GM19025 (cell line): ENCODE measurements around the gene ITGAD.
"Not testable (repeated sequence)": the region's sequence is repeated elsewhere in the genome, so short reads cannot be mapped to it uniquely, and the experiment has no call there.

ENCODE experiments used
- ATAC-seq: cut with Tn5 transposase; IDR thresholded peaks from one replicate; pipeline ENCODE4 v1.9.1; 2021; ENCODE audit warnings: mild to moderate bottlenecking, low read depth, moderate library complexity; ENCODE audit not compliant: unreplicated experiment

Gene ITGAD

DNA sequence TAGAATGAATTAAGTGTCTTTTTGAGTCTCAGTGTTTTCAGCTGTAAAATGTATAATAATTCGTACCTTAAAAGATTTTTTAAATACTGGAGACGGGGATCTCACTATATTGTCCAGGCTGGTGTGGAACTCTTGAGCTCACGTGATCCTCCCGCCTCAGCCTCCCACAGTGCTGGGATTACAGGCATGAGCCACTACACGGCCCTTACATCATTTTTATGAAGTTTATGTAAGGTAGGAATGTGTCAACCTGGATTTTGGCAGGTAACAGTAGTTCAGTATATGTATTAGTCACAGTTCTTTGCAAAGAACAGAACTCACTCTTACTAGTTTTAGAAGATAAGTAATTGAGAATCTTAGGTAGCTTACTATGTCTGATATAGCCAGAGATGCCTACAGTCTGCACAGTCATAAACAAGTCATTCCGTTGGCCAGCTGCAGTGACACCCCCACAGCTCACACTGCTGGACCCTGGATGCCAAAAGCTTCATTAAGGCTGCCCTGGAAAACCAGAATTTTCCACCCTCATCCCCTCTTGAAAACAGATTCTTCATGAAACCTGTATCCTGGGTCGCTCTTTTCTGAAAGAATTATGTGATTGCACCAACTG is 35.6 kb downstream of the ITGAD start:
- ATAC-seq = no peak

- ATAC-seq = no peak
Measured at GRCh38 chr16:31429314-31429713, 36.2 kb downstream of the ITGAD start.

DNA sequence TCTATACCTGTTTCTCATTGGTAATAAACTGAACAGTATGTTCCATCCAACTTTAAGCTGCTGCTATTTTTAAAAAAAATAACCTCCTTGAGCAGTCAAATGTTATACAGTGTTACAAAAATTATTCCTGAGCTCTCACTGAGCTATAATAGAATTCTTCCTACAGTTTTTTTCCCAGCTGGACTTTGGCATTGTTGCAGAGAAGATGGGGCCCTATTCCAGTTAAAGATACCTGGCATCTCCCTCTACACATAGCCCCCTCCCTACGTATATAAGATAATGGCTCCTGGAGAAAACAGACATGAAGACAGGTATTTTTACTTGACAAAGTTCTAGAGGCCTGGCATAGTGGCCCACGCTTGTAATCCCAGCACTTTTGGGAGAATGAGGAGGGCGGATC is 36.7 kb downstream of the ITGAD start:
- no peak for ATAC-seq

DNA sequence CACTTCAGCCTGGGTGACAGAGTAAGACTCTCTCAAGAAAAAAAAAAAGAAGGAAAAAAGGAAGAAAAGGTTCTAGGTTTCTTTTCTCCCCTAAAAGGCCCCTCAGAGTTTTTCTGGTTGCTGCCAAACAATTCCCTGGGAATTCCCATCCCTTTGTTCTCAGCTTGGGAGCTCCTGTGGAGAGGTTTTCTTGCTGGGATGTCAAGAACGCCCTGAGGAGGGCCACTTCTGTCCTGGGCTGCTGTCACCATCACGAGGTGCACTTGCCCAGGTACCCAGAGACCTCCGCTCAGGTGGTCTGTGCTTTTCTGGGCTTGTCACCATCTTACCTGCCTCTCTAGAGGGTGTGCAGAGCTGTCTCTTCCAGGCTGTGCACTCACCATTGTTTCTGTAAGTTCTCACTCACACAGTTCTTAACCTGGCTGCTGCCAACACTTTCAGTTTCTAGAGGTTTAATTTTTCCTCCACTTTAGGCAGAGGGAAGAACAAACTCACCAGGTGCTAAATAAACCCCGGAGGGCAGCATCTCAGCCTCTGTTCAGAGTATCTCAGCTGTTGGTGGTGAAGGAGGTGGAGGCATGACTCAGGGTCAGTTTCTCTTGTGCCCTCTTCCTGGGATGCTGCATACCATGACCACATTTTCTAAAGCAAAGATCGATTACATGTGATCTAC is 37.4 kb downstream of the ITGAD start:
- no peak for ATAC-seq

- no peak for ATAC-seq
Measured at GRCh38 chr16:31435341-31436220, 42.4 kb downstream of the ITGAD start.

GRCh38 chr16:31436221-31437045 is 43.3 kb downstream of the ITGAD start:
- ATAC-seq = no peak

DNA sequence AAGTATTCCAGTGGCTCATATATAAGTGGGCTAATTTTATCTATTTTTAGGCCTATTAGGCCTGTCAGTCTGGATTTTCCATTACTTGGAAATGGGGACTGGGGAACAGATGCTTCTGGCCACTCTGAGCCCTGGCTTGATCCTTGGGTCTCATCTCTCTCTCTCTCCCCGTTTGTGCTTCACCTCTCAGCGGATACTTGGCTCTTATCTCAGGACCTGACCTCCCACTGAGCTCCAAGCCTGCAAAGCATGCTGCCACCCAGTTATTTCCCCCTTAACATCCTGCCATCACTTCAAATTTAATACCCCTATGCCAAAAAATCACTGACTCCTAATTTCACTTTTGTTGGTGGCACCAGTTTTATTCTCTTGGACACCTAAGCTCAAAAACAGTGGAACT is 45.3 kb downstream of the ITGAD start:
- ATAC-seq = no peak

GRCh38 chr16:31439023-31439422 is 45.9 kb downstream of the ITGAD start:
- not testable (repeated sequence) for ATAC-seq

GRCh38 chr16:31439519-31439918 is 46.4 kb downstream of the ITGAD start:
- ATAC-seq = no peak

GRCh38 chr16:31440516-31441184 is 47.5 kb downstream of the ITGAD start:
- ATAC-seq = no peak

DNA sequence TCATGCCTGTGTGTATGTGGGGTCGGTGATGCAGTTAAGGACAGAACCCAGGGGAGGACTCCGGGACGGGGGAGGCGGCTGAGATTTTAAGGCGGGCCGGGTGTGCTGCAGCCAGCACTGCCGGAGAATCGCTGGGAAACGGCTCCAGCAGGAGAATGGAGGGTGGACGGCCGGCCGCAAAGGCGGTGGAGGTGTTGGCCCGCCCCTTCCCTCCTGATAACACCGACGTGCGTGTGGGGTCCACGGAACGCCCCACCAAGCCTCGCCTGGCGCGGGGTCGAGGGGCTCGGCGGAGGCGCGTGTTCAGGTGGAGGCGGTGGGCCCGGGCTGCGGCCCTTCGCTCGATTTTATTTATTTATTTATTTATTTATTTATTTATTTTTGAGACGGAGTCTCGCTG is 48.8 kb downstream of the ITGAD start:
- no peak for ATAC-seq

- not testable (repeated sequence) for ATAC-seq
Measured at GRCh38 chr16:31445931-31446330, 52.8 kb downstream of the ITGAD start.

DNA sequence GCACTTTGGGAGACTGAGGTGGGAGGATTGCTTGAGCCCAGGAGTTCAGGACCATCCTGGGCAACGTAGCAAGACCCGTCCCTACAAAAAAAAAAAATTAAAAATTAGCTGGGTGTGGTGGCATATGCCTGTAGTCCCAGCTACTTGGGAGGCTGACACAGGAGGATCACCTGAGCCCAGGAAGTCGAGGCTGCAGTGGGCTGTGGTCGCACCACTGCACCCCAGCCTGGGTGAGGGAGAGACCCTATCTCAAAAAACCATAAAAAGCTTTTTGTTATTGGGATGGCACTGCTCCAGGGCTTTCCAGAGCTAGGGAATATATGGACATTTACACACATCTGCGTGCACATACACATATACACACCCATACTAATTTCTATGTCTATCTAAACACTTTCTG is 58.1 kb downstream of the ITGAD start:
- no peak for ATAC-seq

GRCh38 chr16:31451681-31452351 is 58.7 kb downstream of the ITGAD start:
- ATAC-seq = no peak

DNA sequence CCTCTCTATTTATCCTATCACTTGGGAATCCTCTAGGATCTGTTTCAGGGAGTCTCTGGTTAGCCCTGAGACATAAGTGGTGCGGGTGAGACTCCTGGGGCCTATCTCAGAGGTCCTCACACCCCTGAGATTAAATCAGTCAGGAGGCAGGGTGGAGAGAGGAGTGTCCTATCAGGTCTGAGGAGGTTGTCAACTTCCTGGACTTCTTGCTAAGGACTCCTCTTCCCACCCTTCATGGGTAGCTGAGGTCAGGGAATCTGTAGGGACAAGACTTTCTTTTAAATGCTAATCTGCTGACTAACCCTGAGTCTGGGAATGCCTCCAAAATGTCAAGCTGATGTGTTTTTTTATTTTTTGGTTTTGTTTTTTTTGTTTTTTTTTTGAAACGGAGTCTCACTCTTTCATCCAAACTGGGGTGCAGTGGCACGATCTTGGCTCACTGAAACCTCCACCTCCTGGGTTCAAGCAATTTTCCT is 59.5 kb downstream of the ITGAD start:
- ATAC-seq = no peak

- ATAC-seq = no peak
Measured at GRCh38 chr16:31453255-31454204, 60.4 kb downstream of the ITGAD start.

DNA sequence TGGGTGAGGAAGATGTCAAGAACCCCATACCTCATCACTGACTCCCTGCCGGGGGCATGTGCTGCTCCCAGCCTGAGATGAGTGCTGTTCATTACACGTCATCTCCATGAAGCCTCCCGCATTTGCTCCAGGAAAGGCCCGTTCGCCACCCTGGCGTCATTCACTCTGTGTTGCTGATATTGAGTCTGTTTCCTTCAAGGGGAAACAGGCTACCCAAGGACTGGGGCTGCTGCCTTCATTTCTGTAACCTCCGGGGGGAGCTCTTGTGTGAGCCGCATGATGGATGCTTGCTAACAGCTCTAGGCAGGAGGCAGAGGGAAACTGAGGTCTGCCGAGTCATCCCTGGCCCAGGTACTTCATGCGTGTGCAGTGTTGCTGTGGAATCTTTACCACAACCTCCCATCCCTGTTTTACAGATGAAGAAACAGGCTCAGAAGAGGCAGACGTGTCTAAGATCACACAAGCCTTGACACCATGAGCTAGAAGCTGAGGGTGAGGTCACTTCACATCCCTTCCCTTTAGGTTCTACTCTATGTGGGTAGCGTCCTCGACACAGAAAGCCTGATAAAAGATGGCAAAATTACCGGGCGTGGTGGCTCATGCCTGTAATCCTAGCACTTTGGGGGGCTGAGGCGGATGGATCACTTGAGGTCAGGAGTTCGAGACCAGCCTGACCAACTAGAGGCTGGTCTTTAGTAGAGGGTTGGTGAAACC is 62.6 kb downstream of the ITGAD start:
- no peak for ATAC-seq

DNA sequence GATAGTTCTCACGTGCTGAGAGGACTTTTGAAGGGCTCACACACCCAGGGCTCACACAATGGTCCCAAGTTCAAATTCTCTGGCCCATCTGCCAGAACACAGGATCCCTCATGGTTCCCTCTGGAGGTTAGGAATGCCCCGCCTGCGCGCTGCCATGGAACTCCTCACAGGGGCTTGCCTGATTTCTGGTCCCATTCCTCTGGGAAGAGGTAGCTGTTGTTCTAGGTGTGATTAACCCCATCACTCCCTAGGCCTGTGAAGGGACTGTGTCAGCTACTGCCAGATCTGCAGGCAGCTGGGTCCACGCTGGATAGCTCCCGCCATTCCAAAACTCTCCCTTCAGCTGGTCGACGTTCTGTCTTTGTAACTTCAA is 63.8 kb downstream of the ITGAD start:
- ATAC-seq = no peak
